Measurements from ENCODE around the gene UGCG.

- no peak for TF ChIP-seq CTCF (conservative IDR thresholded peaks at IDR 0.05; ENCODE audit: low read length)
- TF ChIP-seq EZH2phosphoT487 (IDR thresholded peaks at IDR 0.05; ENCODE audit: borderline replicate concordance): no peak
These were observed 82.9 kb downstream of the UGCG start for GRCh38 chr9:111979561-111979960.
